Colonic mucosa (tissue), 4 donors: ENCODE results near the gene AP3S2. TPM values are rescaled to one million over a fixed set of nuclear protein-coding genes. Genes with fewer than 3 reads are reported as not detected.

ENCODE experiments used
- DNase-seq: peaks from one replicate; pipeline ENCODE4 v3.0.0-alpha.2; 2020
- H3K27ac ChIP-seq: fragments of 200-600 bp; one replicate; pipeline ENCODE4 v1.8.0; 2021
- H3K27me3 ChIP-seq: fragments of 200-600 bp; one replicate; pipeline ENCODE4 v1.8.0; 2021
- H3K36me3 ChIP-seq: fragments of 200-600 bp; one replicate; pipeline ENCODE4 v1.8.0; 2021
- H3K4me1 ChIP-seq: fragments of 200-600 bp; one replicate; pipeline ENCODE4 v1.8.0; 2021; ENCODE audit warnings: mild to moderate bottlenecking
- H3K4me3 ChIP-seq: fragments of 200-600 bp; one replicate; pipeline ENCODE4 v1.8.0; 2021
- H3K9ac ChIP-seq, 2 donors: one replicate each; pipeline ENCODE4 v1.7.0; 2013; ENCODE audit warnings: control low read depth in 2 of 2, low read depth in 2 of 2, low read length in 2 of 2
- H3K9me3 ChIP-seq: fragments of 200-600 bp; one replicate; pipeline ENCODE4 v1.8.0; 2021
- intact Hi-C: fragments of 100-400 bp; cut with DNase I; formaldehyde crosslinking; loops from one replicate; pipeline ENCODE4 v1.14.1; 2022
- total RNA-seq, 2 donors: library from RNA; stranded (reverse); fragmentation: NEBNext Ultra II Directional in 1 of 2; extraction: Animal tissue kit (Norgen Biotek cat#: 25700) in 1 of 2; gene quantifications; one replicate each; pipeline ENCODE4 v1.2.1, GENCODE V29; 2021
- TF ChIP-seq, protein P1 (sequence below): fragments of 200-600 bp; IDR thresholded peaks from one replicate; pipeline ENCODE4 v1.8.0; 2022; ENCODE audit warnings: antibody characterized with exemption, mild to moderate bottlenecking
- donor health status: healthy.
- donor health status: DM: no; HTN: no; CAD: no.
- donor health status: DM: no; HTN: no; CAD: no.

Gene AP3S2
- total RNA-seq, 2 donors from 2014 or later: 44.5 to 48.6 TPM

DNA sequence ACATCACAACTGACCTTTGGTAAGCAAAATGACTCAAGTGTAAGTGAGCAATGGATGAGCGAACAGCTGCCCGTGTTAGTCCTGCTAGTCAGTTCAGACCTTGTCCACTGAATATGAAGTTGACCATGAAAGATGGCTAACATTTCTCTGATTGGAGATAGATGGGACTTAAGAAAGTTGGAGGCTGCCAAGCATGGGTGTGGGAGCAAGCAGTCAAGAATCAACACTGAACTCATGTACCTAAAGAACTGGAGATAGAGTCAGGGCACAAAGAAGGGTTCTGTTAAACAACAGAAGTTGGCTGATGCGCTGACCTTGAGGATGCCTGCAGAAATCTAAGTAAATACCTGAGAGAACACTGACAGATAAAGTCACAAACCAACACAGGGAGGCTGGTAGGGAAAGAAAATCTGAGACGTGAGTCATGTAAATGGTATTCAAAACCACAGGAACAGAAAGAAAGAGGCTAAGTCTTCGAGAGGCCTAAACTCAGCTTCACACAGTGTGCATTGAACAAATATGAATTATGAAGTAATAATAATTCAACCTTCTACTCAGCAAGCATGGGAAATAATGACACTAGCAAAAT is 48.4 kb downstream of the AP3S2 start:
- Histone ChIP-seq H3K4me1 (no peaks in the 10 kb centered on the region), H3K9ac (no peak overlapping the region), H3K27me3 (no peaks in the 10 kb centered on the region), H3K4me3 (no peak overlapping the region), H3K36me3 (no peaks in the 10 kb centered on the region), H3K9me3 (no peaks in the 10 kb centered on the region), H3K27ac (no peak overlapping the region)
- DNase-seq: no peak
- TF ChIP-seq, protein P1, sequence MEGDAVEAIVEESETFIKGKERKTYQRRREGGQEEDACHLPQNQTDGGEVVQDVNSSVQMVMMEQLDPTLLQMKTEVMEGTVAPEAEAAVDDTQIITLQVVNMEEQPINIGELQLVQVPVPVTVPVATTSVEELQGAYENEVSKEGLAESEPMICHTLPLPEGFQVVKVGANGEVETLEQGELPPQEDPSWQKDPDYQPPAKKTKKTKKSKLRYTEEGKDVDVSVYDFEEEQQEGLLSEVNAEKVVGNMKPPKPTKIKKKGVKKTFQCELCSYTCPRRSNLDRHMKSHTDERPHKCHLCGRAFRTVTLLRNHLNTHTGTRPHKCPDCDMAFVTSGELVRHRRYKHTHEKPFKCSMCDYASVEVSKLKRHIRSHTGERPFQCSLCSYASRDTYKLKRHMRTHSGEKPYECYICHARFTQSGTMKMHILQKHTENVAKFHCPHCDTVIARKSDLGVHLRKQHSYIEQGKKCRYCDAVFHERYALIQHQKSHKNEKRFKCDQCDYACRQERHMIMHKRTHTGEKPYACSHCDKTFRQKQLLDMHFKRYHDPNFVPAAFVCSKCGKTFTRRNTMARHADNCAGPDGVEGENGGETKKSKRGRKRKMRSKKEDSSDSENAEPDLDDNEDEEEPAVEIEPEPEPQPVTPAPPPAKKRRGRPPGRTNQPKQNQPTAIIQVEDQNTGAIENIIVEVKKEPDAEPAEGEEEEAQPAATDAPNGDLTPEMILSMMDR: no peak
- intact Hi-C loops: no loop called here

DNA sequence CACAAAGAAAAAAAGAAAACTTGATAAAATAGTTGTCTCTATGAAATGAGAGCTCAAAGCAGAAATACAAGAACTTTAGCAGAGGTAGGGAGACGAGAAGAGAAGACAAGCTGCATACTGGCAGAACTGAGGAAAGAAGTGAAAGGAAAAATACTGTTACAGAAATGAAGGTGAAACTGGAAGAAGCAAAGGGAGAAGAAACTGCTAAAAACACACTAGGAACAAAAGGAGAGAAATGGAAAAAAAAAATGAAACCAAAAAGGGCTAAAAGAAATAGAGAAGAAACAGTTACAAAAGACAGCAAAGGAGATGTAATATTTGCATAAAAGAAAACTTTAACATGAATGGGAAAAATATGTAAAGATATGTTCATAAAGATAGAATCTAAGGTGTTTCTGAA is 51.8 kb downstream of the AP3S2 start:
- TF ChIP-seq, protein P1: no peak
- no peak overlapping the region for H3K27ac ChIP-seq
- H3K4me1 ChIP-seq: no peaks in the 10 kb centered on the region
- H3K4me3 ChIP-seq: no peak overlapping the region
- no peak for DNase-seq
- H3K36me3 ChIP-seq: no peaks in the 10 kb centered on the region
- H3K27me3 ChIP-seq: no peaks in the 10 kb centered on the region
- intact Hi-C loops: no loop called here
- H3K9me3 ChIP-seq: no peaks in the 10 kb centered on the region
- no peak overlapping the region for H3K9ac ChIP-seq

DNA sequence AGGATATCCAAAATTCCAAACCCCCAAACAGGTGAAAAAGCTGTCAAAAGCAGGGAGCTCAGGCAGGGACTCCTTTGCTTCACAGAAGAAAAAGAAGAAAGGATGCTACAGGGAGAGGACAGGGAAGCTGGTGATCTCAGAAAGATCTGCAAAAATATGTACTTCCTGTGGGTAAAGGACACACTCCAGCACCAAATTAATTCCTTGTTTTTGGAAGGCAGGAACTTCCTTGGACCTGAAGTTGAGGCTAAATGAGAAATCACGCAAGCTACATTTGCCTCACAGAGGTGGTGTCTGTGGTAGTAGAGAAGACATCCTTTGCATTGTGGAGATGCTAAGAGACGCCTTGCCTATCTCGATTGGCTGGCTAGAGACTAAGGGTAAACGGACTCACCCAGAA is 52.5 kb downstream of the AP3S2 start:
- Histone ChIP-seq H3K27me3 (no peaks in the 10 kb centered on the region), H3K4me1 (no peaks in the 10 kb centered on the region), H3K27ac (no peak overlapping the region), H3K9ac (no peak overlapping the region), H3K4me3 (no peak overlapping the region), H3K36me3 (no peaks in the 10 kb centered on the region), H3K9me3 (no peaks in the 10 kb centered on the region)
- intact Hi-C loops: no loop called here
- no peak for DNase-seq
- TF ChIP-seq, protein P1: no peak

DNA sequence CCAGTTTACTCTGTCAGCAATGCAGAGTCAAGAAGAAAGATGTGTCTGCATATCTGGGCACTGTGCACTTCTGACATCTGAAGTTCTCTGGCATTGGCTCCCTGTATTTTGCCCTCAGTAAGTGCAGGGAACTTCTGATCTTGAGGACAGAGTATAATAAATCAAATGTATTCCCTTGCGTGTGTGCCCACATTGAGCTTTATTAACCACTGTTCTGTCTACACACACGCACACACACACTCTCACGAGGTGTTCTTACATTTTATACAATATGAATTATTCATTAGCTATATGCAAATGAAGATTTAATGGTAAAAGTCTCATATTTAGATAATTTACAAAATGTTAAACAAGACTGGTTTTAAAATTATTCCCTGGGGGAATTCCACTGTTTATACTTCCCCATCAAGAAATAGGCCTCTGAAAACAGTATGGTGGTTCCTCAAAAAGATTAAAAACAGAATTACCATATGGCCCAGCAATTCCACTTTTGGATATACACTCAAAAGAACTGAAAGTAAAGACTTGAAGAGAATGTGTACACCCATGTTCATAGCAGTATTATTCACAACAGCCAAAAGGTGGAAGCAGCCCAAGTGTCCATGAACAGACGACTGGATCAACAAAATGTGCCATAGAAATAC is 54.5 kb downstream of the AP3S2 start:
- no peak for DNase-seq
- Histone ChIP-seq H3K27me3 (no peaks in the 10 kb centered on the region), H3K36me3 (peaks cover 7% of the 10 kb centered on the region), H3K27ac (no peak overlapping the region), H3K9ac (no peak overlapping the region), H3K4me1 (no peaks in the 10 kb centered on the region), H3K9me3 (no peaks in the 10 kb centered on the region), H3K4me3 (no peak overlapping the region)
- intact Hi-C loops: no loop called here
- TF ChIP-seq, protein P1: no peak

DNA sequence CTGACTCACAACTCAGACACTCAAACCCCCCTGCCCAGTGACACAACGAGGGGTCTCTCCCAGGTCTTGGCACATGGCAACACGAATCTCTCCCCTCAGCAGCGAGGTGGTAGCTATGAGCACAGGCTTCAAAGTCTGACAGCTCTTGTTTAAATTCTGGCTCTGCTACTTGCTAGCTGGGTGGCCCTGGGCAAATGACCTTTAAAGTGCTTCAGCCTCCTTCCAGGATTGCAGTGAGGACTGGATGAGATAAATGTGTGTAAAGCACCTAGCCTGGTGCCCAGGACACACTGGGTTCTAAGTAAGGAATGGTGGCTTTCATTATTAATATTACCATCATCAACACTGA is 56.0 kb downstream of the AP3S2 start:
- TF ChIP-seq, protein P1: no peak
- Histone ChIP-seq H3K36me3 (peaks cover 15% of the 10 kb centered on the region), H3K4me3 (no peak overlapping the region), H3K27me3 (no peaks in the 10 kb centered on the region), H3K27ac (no peak overlapping the region), H3K4me1 (no peaks in the 10 kb centered on the region), H3K9me3 (no peaks in the 10 kb centered on the region), H3K9ac (peak overlapping the region in 1 of 2 donors; percentile 8)
- no peak for DNase-seq
- intact Hi-C loops: no loop called here
